COLO668 (cell line): ENCODE measurements around the gene MYOF.

Experiments
- DNase-seq: peaks from one replicate; lab custom pipeline; 2025; ENCODE audit not compliant: unreplicated experiment; lab: John Stamatoyannopoulos, UW

Gene MYOF

DNA sequence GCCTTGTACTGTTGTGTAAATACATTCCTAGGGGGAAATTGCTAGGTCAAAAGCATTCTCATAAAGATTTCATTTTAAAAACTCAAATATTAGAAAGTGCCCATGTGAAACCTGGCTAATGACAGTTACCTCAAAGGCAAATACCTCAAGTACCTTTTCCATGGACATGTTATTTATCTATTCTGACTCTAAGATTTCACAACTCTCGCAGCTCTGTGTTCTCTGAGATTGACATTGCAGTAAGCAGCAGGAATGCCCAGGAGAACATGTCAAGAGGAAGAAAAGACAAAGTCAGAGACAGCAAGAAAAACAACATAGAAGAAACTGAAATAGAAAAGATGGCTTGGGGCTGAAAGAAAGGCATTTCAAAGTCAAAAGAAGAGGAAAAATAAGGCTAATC, 221.0 kb downstream of the MYOF start:
- DNase-seq = no peak

DNA sequence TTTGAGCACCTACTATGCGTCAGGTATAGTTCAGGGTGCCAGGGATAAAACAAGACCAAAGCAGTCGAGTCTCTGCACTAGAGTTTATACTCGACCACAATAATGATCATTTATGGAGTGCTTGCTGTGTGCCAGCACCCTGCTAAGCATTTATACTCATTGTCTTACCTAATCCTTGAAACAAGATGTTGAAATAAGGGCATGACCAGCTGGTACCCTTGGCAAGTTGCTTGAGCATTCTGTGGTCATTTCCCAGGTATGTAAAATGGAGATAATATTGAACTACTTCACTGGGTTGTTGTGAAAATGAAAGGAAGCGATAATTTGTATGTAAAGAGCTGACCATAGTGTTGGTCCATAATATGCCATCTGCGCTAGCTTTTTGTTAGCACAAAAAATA, 223.0 kb downstream of the MYOF start:
- no peak for DNase-seq
